Peyer's patch (tissue), 4 donors: ENCODE data around the gene CFAP54.

ENCODE experiments used
- POLR2A ChIP-seq, 2 donors: fragments of 450-650 bp; IDR thresholded peaks; one replicate each; pipeline ENCODE4 v1.5.1; 2017; ENCODE audit warnings: antibody characterized with exemption in 2 of 2, mild to moderate bottlenecking in 2 of 2, moderate library complexity in 2 of 2
- TF ChIP-seq, protein P1 (sequence below), 6 experiments: fragments of 450-650 bp in 4 of 6; fragments of 200-600 bp in 2 of 6; sonication (generic) in 1 of 6; IDR thresholded peaks; one replicate each; pipeline ENCODE4 v1.5.1; 2017 to 2019; ENCODE audit warnings: antibody characterized with exemption in 6 of 6, mild to moderate bottlenecking in 3 of 6, moderate library complexity in 1 of 6

DNA sequence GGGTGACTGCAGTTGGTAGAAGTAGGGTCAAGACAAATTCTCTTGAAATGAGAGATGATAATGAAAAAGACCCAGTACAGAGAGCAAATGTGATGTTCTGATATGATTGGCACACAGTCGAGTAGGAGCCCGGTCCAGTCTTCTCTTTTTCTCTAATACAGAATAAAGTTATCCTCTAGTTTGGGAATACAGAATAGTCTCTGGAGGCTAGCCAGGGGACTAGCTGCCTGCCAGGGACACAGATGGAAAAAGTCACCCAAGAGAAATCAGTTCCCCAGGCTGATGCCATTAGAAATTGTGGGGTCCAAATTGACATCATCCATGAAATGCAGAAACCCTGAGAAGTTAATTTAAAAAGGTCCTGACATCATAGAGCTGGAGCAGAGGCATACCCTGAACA lies 240.5 kb downstream of the CFAP54 start:
- TF ChIP-seq, protein P1, sequence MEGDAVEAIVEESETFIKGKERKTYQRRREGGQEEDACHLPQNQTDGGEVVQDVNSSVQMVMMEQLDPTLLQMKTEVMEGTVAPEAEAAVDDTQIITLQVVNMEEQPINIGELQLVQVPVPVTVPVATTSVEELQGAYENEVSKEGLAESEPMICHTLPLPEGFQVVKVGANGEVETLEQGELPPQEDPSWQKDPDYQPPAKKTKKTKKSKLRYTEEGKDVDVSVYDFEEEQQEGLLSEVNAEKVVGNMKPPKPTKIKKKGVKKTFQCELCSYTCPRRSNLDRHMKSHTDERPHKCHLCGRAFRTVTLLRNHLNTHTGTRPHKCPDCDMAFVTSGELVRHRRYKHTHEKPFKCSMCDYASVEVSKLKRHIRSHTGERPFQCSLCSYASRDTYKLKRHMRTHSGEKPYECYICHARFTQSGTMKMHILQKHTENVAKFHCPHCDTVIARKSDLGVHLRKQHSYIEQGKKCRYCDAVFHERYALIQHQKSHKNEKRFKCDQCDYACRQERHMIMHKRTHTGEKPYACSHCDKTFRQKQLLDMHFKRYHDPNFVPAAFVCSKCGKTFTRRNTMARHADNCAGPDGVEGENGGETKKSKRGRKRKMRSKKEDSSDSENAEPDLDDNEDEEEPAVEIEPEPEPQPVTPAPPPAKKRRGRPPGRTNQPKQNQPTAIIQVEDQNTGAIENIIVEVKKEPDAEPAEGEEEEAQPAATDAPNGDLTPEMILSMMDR (IDR thresholded peaks at IDR 0.05) = no peak
- no peak for TF ChIP-seq POLR2A (IDR thresholded peaks at IDR 0.05)
